ENCODE results near the gene C17orf67.

- TF ChIP-seq GATA2 (IDR thresholded peaks at IDR 0.05; ENCODE audit: low read depth, low read length) = no peak
- no peak for TF ChIP-seq GATA3 (IDR thresholded peaks at IDR 0.05; ENCODE audit: low read depth, low read length)
These were observed 9.9 kb downstream of the C17orf67 start for GRCh38 chr17:56823848-56824247.
